Stomach (tissue), 4 donors: ENCODE results near the gene WDR86.

ENCODE experiments used
- CTCF ChIP-seq, 7 experiments: fragments of 450-650 bp in 4 of 7; fragments of 200-600 bp in 3 of 7; sonication (generic) in 3 of 7; IDR thresholded peaks; one replicate each; pipeline ENCODE4 v1.5.1; 2016 to 2019; ENCODE audit warnings: antibody characterized with exemption in 7 of 7, control low read depth in 2 of 7, mild to moderate bottlenecking in 1 of 7
- EP300 ChIP-seq: sonication (generic); formaldehyde crosslinking; IDR thresholded peaks from one replicate; pipeline ENCODE4 v1.6.1; 2017; ENCODE audit warnings: antibody characterized with exemption
- POLR2A ChIP-seq, 4 donors: fragments of 450-650 bp; IDR thresholded peaks; one replicate each; pipeline ENCODE4 v1.6.1; 2016; ENCODE audit warnings: antibody characterized with exemption in 4 of 4, control low read depth in 2 of 4, mild to moderate bottlenecking in 1 of 4, moderate library complexity in 1 of 4
- POLR2AphosphoS5 ChIP-seq, 3 donors: sonication (generic); formaldehyde crosslinking; IDR thresholded peaks; one replicate each; pipeline ENCODE4 v1.6.1; 2016; ENCODE audit warnings: antibody characterized with exemption in 3 of 3

GRCh38 chr7:151391358-151391730 lies 18.5 kb downstream of the WDR86 start:
- TF ChIP-seq EP300: no peak
- no peak for TF ChIP-seq CTCF (IDR thresholded peaks at IDR 0.05)
- no peak for TF ChIP-seq POLR2A (IDR thresholded peaks at IDR 0.05)
- no peak for TF ChIP-seq POLR2AphosphoS5 (IDR thresholded peaks at IDR 0.05)
